Lower leg skin (tissue), 4 donors: ENCODE results near the gene BTD. TPM values are rescaled to one million over a fixed set of nuclear protein-coding genes. Genes with fewer than 3 reads are reported as not detected.
"Not testable (repeated sequence)": the region's sequence is repeated elsewhere in the genome, so short reads cannot be mapped to it uniquely, and the experiment has no call there.

Experiments
- DNase-seq, 2 donors: peaks; one replicate each; pipeline ENCODE4 v3.0.0-alpha.2; 2019; ENCODE audit warnings: low spot score in 2 of 2
- H3K4me3 ChIP-seq: fragments of 200-600 bp; sonication (generic); 2 replicates; pipeline ENCODE4 v1.5.1; 2017; ENCODE audit warnings: mild to moderate bottlenecking, low read depth; ENCODE audit not compliant: poor library complexity, severe bottlenecking
- POLR2A ChIP-seq, 2 donors: fragments of 450-650 bp; IDR thresholded peaks; one replicate each; pipeline ENCODE4 v1.6.1; 2016 to 2017; ENCODE audit warnings: antibody characterized with exemption in 2 of 2, mild to moderate bottlenecking in 1 of 2, moderate library complexity in 1 of 2
- WGBS, 2 donors: methylation state at CpG; one replicate each; pipeline ENCODE4 v1.1.5; 2018; 5-methylcytosine and 5-hydroxymethylcytosine counted together
- intact Hi-C: fragments of 100-400 bp; cut with DNase I; formaldehyde crosslinking; loops from one replicate; pipeline ENCODE4 v1.15.0; 2023; ENCODE audit warnings: low total_unique reads
- total RNA-seq, 4 donors: library from RNA; depleted of rRNA; stranded (reverse); fragments of >200 nt; gene quantifications; one replicate each; pipeline ENCODE4 v1.1.0, GENCODE V29; 2016
- TF ChIP-seq, protein P1 (sequence below), 3 donors: fragments of 450-650 bp; IDR thresholded peaks; one replicate each; pipeline ENCODE4 v1.5.1; 2016; ENCODE audit warnings: antibody characterized with exemption in 3 of 3, mild to moderate bottlenecking in 3 of 3, moderate library complexity in 2 of 3

Gene BTD
- total RNA-seq, 4 donors from 2014 or later = 18.1 to 24.6 (median 21.4) TPM

DNA sequence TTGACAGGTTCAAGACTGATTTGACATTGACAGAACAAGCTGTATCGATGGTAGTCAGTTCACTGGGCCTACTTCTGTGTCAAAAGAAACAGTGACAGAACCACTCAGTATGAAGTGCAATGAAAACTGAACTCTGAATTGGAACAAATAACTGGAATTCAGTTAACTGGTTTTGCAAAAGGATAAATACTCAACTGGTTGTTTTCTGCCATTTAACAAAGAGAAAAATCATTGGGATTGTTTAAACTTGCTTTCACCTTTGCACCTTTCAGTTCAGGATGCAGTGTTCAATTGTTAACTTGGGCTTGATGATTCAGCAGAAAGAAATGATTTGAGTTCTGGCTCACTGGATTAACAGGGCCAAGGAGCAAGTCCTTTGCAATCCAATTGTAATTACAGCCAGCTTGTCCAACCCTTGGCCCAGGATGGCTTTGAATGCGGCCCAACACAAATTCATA, 4.9 kb downstream of the BTD start:
- intact Hi-C loops = no loop called here
- WGBS, 2 donors = 78 to 82% methylated on average over 2 of the region's 2 CpGs
- no peak overlapping the region for H3K4me3 ChIP-seq
- no peak for DNase-seq
- no peak for TF ChIP-seq POLR2A (IDR thresholded peaks at IDR 0.05)
- TF ChIP-seq, protein P1, sequence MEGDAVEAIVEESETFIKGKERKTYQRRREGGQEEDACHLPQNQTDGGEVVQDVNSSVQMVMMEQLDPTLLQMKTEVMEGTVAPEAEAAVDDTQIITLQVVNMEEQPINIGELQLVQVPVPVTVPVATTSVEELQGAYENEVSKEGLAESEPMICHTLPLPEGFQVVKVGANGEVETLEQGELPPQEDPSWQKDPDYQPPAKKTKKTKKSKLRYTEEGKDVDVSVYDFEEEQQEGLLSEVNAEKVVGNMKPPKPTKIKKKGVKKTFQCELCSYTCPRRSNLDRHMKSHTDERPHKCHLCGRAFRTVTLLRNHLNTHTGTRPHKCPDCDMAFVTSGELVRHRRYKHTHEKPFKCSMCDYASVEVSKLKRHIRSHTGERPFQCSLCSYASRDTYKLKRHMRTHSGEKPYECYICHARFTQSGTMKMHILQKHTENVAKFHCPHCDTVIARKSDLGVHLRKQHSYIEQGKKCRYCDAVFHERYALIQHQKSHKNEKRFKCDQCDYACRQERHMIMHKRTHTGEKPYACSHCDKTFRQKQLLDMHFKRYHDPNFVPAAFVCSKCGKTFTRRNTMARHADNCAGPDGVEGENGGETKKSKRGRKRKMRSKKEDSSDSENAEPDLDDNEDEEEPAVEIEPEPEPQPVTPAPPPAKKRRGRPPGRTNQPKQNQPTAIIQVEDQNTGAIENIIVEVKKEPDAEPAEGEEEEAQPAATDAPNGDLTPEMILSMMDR (IDR thresholded peaks at IDR 0.05) = no peak

DNA sequence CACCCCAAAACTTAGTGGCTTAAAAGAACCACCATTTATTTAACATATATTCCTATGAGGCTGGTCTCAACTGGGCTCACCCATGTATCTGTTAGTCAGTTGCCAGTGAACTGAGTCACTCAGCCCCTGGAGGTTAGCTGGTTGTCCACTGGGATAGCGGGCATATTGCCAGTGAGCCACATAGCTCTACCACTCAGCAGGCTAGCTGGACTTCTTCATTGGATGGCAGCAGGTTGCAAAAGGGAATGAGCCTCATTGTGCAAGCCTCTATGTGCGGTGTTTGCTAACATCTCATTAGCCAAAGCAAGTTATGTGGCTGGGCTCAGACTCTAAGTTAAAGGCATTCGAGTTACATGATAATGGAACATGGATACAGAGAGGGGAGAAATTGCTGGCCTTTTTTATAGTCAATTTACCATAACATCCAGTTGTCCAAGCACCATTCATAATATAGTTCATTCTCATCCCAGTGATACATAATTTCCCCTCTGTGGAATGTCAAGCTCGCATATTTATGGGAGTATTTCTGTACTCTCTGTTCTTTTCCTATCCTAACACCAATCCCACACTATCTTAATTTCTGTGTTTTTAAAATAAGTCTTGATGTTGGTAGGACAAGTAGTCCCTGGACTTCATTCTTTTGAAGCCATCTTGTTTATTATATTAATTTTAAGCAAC, 8.7 kb downstream of the BTD start:
- intact Hi-C loops = no loop called here
- no peak for TF ChIP-seq POLR2A (IDR thresholded peaks at IDR 0.05)
- WGBS, 2 donors = 90 to 93% methylated on average over 4 of the region's 4 CpGs
- DNase-seq = peak in 1 of 2 donors; percentile 33
- H3K4me3 ChIP-seq = no peak overlapping the region

DNA sequence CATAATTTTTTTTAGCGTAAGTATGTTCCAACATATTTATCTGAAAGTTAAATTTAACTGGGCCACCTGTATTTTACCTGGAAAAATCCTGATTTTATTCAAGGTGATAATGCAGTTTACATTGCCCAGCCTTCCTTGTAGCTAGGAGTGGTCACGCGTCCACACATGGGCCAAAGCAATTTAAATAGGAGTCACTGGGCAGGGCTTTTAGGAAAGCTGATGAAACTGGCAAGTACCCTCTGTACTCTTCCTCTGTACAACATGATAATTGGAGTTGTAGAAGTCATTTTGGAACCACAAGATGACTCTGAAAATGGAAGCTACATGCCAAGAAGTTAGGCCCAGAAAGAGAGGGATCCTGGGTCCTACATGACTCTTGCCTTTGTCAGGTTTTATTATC, 9.5 kb downstream of the BTD start:
- no peak for TF ChIP-seq POLR2A (IDR thresholded peaks at IDR 0.05)
- TF ChIP-seq, protein P1 (IDR thresholded peaks at IDR 0.05) = no peak
- WGBS, 2 donors = 82 to 98% methylated on average over 3 of the region's 3 CpGs
- intact Hi-C loops = no loop called here
- DNase-seq = no peak
- H3K4me3 ChIP-seq = no peak overlapping the region

DNA sequence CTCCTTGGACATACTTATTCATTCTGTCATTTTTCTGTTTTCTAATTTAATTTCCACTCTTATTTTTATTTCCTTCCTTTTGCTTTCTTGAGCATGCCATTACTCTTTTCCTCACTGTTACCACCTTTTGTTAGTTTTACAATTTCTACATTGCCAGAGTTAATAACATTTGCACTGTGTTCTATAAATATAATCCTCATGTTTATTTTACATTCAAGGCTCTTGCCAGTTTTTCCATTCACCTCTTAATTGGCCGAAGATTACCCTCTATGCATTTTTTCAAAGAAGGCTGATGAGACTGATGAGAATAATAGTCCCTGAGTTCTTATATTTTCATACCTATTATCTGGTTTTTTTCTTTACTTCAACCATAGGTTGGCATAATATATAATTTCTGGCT, 10.5 kb downstream of the BTD start:
- TF ChIP-seq, protein P1 (IDR thresholded peaks at IDR 0.05) = no peak
- TF ChIP-seq POLR2A (IDR thresholded peaks at IDR 0.05) = no peak
- intact Hi-C loops = no loop called here
- no peak for DNase-seq
- WGBS, 2 donors = 77 to 83% methylated on average over 1 of the region's 1 CpG
- H3K4me3 ChIP-seq = no peak overlapping the region

DNA sequence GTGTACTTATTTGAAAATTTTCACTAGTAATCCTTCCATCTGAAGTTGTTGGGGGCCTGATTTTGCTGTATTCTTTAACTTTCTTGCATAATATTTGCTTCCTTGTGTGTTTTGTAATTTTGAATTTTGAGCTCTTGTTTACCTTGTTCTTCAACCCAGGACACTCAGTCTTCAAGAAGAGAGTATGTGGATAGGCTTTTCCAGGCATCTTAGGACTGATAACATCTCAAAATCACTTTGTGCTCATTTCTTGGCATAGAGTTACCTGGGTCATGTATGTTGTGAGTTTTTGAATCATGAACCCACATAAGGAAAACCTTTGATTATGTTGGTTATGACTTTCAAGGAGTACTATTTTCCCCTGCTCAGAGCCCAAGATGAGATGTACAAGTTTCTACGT, 13.4 kb downstream of the BTD start:
- WGBS, 2 donors = 94 to 97% methylated on average over 1 of the region's 1 CpG
- intact Hi-C loops = no loop called here
- no peak for TF ChIP-seq POLR2A (IDR thresholded peaks at IDR 0.05)
- TF ChIP-seq, protein P1 (IDR thresholded peaks at IDR 0.05) = no peak
- H3K4me3 ChIP-seq = no peak overlapping the region
- no peak for DNase-seq

DNA sequence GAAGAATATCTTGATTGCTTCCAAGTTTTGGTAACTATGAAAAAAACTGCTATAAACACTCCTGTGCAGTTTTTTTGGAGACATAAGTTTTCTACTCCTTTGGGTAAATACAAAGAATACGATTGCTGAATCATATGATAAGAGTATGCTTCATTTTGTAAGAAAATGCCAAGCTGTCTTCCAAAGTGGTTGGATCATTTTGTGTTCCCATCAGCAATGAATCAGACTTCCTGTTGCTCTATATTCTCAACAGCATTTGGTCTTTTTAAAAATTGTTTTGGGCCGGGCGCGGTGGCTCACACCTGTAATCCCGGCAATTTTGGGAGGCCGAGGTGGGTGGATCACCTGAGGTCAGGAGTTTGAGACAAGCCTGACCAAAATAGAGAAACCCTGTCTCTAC, 14.5 kb downstream of the BTD start:
- no peak overlapping the region for H3K4me3 ChIP-seq
- intact Hi-C loops = no loop called here
- 94 to 96% methylated on average over 6 of the region's 6 CpGs for WGBS, 2 donors
- TF ChIP-seq POLR2A (IDR thresholded peaks at IDR 0.05) = no peak
- TF ChIP-seq, protein P1 (IDR thresholded peaks at IDR 0.05) = no peak
- DNase-seq = no peak

DNA sequence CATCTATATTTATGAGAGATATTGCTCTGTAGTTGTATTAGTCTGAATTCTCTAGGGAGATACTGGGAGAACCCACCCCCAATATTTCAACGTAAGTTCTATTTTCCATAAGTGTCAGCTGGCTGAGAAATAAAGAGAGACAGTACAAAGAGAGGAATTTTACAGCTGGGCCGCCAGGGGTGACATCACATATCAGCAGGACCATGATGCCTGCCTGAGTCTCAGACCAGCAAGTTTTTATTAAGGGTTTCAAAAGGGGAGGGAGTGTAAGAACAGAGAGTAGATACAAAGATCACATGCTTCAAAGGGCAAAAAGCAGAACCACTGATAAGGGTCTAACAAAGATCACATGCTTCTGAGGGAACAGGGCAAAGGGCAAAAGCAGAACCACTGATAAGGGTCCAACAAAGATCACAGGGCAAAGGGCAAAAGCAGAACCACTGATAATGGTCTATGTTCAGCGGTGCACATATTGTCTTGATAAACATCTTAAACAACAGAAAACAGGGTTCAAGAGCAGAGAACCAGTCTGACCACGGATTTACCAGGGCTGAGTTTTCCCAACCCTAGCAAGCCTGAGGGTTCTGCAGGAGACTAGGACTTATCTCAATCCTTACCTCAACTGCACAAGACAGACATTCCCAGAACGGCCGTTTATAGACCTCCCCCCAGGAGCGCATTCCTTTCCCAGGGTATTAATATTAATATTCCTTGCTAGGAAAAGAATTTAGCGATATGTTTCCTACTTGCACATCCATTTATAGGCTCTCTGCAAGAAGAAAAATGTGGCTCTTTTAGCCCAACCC, 18.3 kb downstream of the BTD start:
- 93 to 97% methylated on average over 8 of the region's 8 CpGs for WGBS, 2 donors
- not testable (repeated sequence) for DNase-seq

More for the DNA sequence above, 18.3 kb downstream of the BTD start:
- H3K4me3 ChIP-seq, intact Hi-C loops: not testable (repeated sequence)
